H1 (cell line): ENCODE measurements around the gene ADAM20. TPM values are rescaled to one million over a fixed set of nuclear protein-coding genes. Genes with fewer than 3 reads are reported as not detected.

Experiments used
- CTCF ChIA-PET: fragments of 300-600 bp; sonication (Branson Sonifier 250); formaldehyde crosslinking; loops from one replicate; lab custom pipeline; 2021; ENCODE audit not compliant: partially characterized antibody; lab: Charles Lee
- POLR2A ChIA-PET: fragments of 300-600 bp; sonication (Branson Sonifier 250); formaldehyde crosslinking; loops from one replicate; lab custom pipeline; 2021; ENCODE audit warnings: inconsistent platforms; ENCODE audit not compliant: partially characterized antibody; lab: Charles Lee
- DNase-seq, 2 experiments: peaks; one replicate each; pipeline versions ENCODE4 v3.0.0 to v3.0.0-alpha.2; 2010 to 2022; ENCODE audit warnings: low spot score in 2 of 2, low read depth in 1 of 2, mixed read lengths in 1 of 2
- FAIRE-seq: peaks from 2 replicates; lab custom pipeline; 2011; peaks lifted over from hg19 to GRCh38; lab: Jason Lieb, UNC
- H2AFZ ChIP-seq: 2 replicates; pipeline ENCODE4 v1.8.1; 2012; ENCODE audit warnings: low read length, inconsistent platforms
- H2AK5ac ChIP-seq: 2 replicates; pipeline ENCODE4 v1.6.1; 2013; ENCODE audit warnings: low read depth, low read length
- H2BK120ac ChIP-seq: replicated peaks from 2 replicates; pipeline ENCODE3; 2013; ENCODE audit warnings: low read depth, low read length, inconsistent platforms
- H2BK12ac ChIP-seq: 2 replicates; pipeline ENCODE4 v1.6.1; 2013; ENCODE audit warnings: low read depth, low read length
- H2BK15ac ChIP-seq: 2 replicates; pipeline ENCODE4 v1.6.1; 2013; ENCODE audit warnings: low read length
- H2BK20ac ChIP-seq: 2 replicates; pipeline ENCODE4 v1.6.1; 2013; ENCODE audit warnings: low read length
- H2BK5ac ChIP-seq: 2 replicates; pipeline ENCODE4 v1.6.1; 2013; ENCODE audit warnings: low read depth, low read length
- H3K14ac ChIP-seq: 2 replicates; pipeline ENCODE4 v1.6.1; 2013; ENCODE audit warnings: inconsistent platforms; ENCODE audit not compliant: insufficient read length
- H3K18ac ChIP-seq: 2 replicates; pipeline ENCODE4 v1.6.1; 2013; ENCODE audit warnings: low read length; ENCODE audit errors: extremely low read depth
- H3K23ac ChIP-seq: 2 replicates; pipeline ENCODE4 v1.6.1; 2013; ENCODE audit warnings: inconsistent platforms; ENCODE audit not compliant: insufficient read length
- H3K23me2 ChIP-seq: 2 replicates; pipeline ENCODE4 v1.6.1; 2013; ENCODE audit warnings: low read depth, low read length
- H3K27ac ChIP-seq: 2 replicates; pipeline ENCODE4 v1.6.1; 2011; ENCODE audit warnings: low read depth, low read length, inconsistent platforms
- H3K27me3 ChIP-seq, 4 experiments: replicated peaks in 1 of 4; 1 replicate in 1 of 4; 2 replicates in 3 of 4; pipeline versions ENCODE4 v1.6.1 to v1.8.1; 2011 to 2013; ENCODE audit warnings: low read length in 3 of 4, mild to moderate bottlenecking in 3 of 4, inconsistent platforms in 2 of 4, mixed read lengths in 2 of 4, moderate library complexity in 1 of 4; ENCODE audit not compliant: control insufficient read depth in 3 of 4, insufficient read depth in 3 of 4; ENCODE audit errors: extremely low read depth in 1 of 4
- H3K36me3 ChIP-seq, 4 experiments: 2 replicates each; pipeline versions ENCODE4 v1.6.1 to v1.8.1; 2011 to 2013; ENCODE audit warnings: mild to moderate bottlenecking in 4 of 4, low read length in 3 of 4, moderate library complexity in 2 of 4, control low read depth in 1 of 4, inconsistent platforms in 1 of 4; ENCODE audit not compliant: insufficient read depth in 4 of 4, control insufficient read depth in 2 of 4
- H3K4ac ChIP-seq: replicated peaks from 2 replicates; pipeline ENCODE3; 2013; ENCODE audit warnings: low read length, low read depth, mixed read lengths, inconsistent platforms; ENCODE audit not compliant: insufficient read length
- H3K4me1 ChIP-seq, 4 experiments: replicated peaks in 1 of 4; 1 replicate in 1 of 4; 2 replicates in 3 of 4; pipeline versions ENCODE4 v1.6.1 to v1.8.1; 2011 to 2013; ENCODE audit warnings: low read length in 3 of 4, inconsistent platforms in 2 of 4, mixed read lengths in 1 of 4; ENCODE audit not compliant: insufficient read depth in 4 of 4, control insufficient read depth in 3 of 4
- H3K4me2 ChIP-seq, 2 experiments: 2 replicates each; pipeline versions ENCODE4 v1.6.1 to v1.8.1; 2011 to 2013; ENCODE audit warnings: low read depth in 2 of 2, low read length in 2 of 2, control low read depth in 1 of 2, inconsistent platforms in 1 of 2, mild to moderate bottlenecking in 1 of 2; ENCODE audit not compliant: insufficient read depth in 1 of 2
- H3K4me3 ChIP-seq, 4 experiments: fragments of 200-600, 300-600 bp in 1 of 4; sonication (generic), shearing (Covaris generic), sonication (Bioruptor Twin) in 1 of 4; 2 replicates each; pipeline versions ENCODE4 v1.5.1 to v1.8.1; 2011 to 2016; ENCODE audit warnings: low read length in 4 of 4, low read depth in 3 of 4, control low read depth in 2 of 4, inconsistent platforms in 2 of 4, mild to moderate bottlenecking in 2 of 4, mixed read lengths in 1 of 4, moderate library complexity in 1 of 4; ENCODE audit not compliant: insufficient read depth in 2 of 4; ENCODE audit errors: extremely low read depth in 1 of 4
- H3K56ac ChIP-seq: replicated peaks from 2 replicates; pipeline ENCODE3; 2013; ENCODE audit warnings: low read depth, mild to moderate bottlenecking, mixed read lengths, low read length, inconsistent platforms; ENCODE audit not compliant: insufficient read length
- H3K79me1 ChIP-seq: 2 replicates; pipeline ENCODE4 v1.6.1; 2013; ENCODE audit warnings: low read depth, low read length, control low read depth
- H3K79me2 ChIP-seq, 2 experiments: 2 replicates each; pipeline versions ENCODE4 v1.6.1 to v1.8.1; 2012 to 2013; ENCODE audit warnings: low read length in 2 of 2, mild to moderate bottlenecking in 2 of 2, inconsistent platforms in 1 of 2; ENCODE audit not compliant: insufficient read depth in 2 of 2, control insufficient read depth in 1 of 2
- H3K9ac ChIP-seq, 4 experiments: replicated peaks in 1 of 4; 1 replicate in 1 of 4; 2 replicates in 3 of 4; pipeline versions ENCODE4 v1.6.1 to v1.8.1; 2011 to 2013; ENCODE audit warnings: low read depth in 3 of 4, low read length in 3 of 4, control low read depth in 2 of 4, mild to moderate bottlenecking in 2 of 4, moderate library complexity in 2 of 4, inconsistent platforms in 1 of 4; ENCODE audit errors: extremely low read depth in 1 of 4
- H3K9me3 ChIP-seq, 2 experiments: 2 replicates each; pipeline versions ENCODE4 v1.6.1 to v1.8.1; 2012 to 2013; ENCODE audit warnings: mild to moderate bottlenecking in 2 of 2, moderate library complexity in 2 of 2, control low read depth in 1 of 2, inconsistent platforms in 1 of 2, low read depth in 1 of 2, low read length in 1 of 2, mixed read lengths in 1 of 2; ENCODE audit not compliant: insufficient read depth in 2 of 2
- H4K20me1 ChIP-seq, 2 experiments: replicated peaks in 1 of 2; 2 replicates each; pipeline versions ENCODE3 to v1.8.1; 2011 to 2013; ENCODE audit warnings: inconsistent platforms in 2 of 2, low read length in 2 of 2, mild to moderate bottlenecking in 1 of 2; ENCODE audit not compliant: insufficient read depth in 2 of 2, control insufficient read depth in 1 of 2
- H4K5ac ChIP-seq: 2 replicates; pipeline ENCODE4 v1.6.1; 2013; ENCODE audit warnings: low read length, low read depth, mixed read lengths, inconsistent platforms; ENCODE audit not compliant: insufficient read length
- H4K8ac ChIP-seq: 2 replicates; pipeline ENCODE4 v1.8.0; 2013; ENCODE audit warnings: mild to moderate bottlenecking, moderate library complexity, low read length, inconsistent platforms; ENCODE audit not compliant: insufficient read depth; ENCODE audit errors: extremely low read depth
- H4K91ac ChIP-seq: replicated peaks from 2 replicates; pipeline ENCODE3; 2013; ENCODE audit warnings: low read length, mixed read lengths, inconsistent platforms; ENCODE audit not compliant: insufficient read length
- BCL11A ChIP-seq, 2 experiments: IDR thresholded peaks; one replicate each; pipeline ENCODE4 v1.6.1; 2011; ENCODE audit warnings: low read depth in 2 of 2, low read length in 2 of 2, mild to moderate bottlenecking in 2 of 2
- SP4 ChIP-seq: IDR thresholded peaks from 2 replicates; pipeline ENCODE4 v1.6.1; 2012; ENCODE audit warnings: low read length, inconsistent platforms
- WGBS, 2 experiments: shearing (Covaris generic) in 1 of 2; methylation state at CpG; one replicate each; pipeline versions ENCODE4 v1.1.6 to v1.1.7; 2013 to 2015; ENCODE audit warnings: low lambda C conversion rate in 2 of 2, mixed read lengths in 2 of 2, inconsistent platforms in 1 of 2, low coverage in 1 of 2, missing lambda C conversion rate in 1 of 2; ENCODE audit not compliant: insufficient replicate concordance in 2 of 2, insufficient coverage in 1 of 2, insufficient read length in 1 of 2; ENCODE audit errors: extremely low coverage in 1 of 2, missing lambda C conversion rate in 1 of 2; 5-methylcytosine and 5-hydroxymethylcytosine counted together
- polyA plus RNA-seq, 7 experiments: library from polyadenylated mRNA; depleted of rRNA in 3 of 7; stranded (reverse) in 5 of 7; unstranded in 2 of 7; fragments of >200 nt in 5 of 7; fragments of 200-250 nt in 2 of 7; gene quantifications; 1 replicate in 5 of 7; 2 replicates in 1 of 7; 4 replicates in 1 of 7; pipeline versions ENCODE4 v1.2.1 to v1.2.3, GENCODE V29; 2011 to 2013; ENCODE audit warnings: missing spikeins in 2 of 7, mixed read lengths in 2 of 7
- total RNA-seq: library from RNA; stranded (reverse); fragmentation: NEBNext Ultra II Directional; extraction: Animal tissue kit (Norgen Biotek cat#: 25700); gene quantifications from 2 replicates; pipeline ENCODE4 v1.2.1, GENCODE V29; 2021
- TF ChIP-seq, protein P1 (sequence below), 3 experiments: IDR thresholded peaks; 1 replicate in 2 of 3; 2 replicates in 1 of 3; pipeline versions ENCODE4 v1.5.1 to v1.6.1; 2011; ENCODE audit warnings: low read length in 3 of 3, mild to moderate bottlenecking in 3 of 3, inconsistent platforms in 2 of 3, low read depth in 1 of 3, moderate library complexity in 1 of 3; ENCODE audit not compliant: insufficient read depth in 1 of 3; ENCODE audit errors: control extremely low read depth in 1 of 3

ADAM20 gene
- total and polyA plus RNA-seq, 2 of the 8 experiments (the other 6 are each of a cell fraction or from before 2014, with no cell fraction given): 0.11 to 0.26 TPM

- H3K23me2 ChIP-seq: no peaks in the 10 kb centered on the region
- TF ChIP-seq SP4 (no peak), BCL11A (IDR thresholded peaks at IDR 0.05; ENCODE audit: low read depth in 2 of 2, low read length in 2 of 2) (no peak)
- TF ChIP-seq, protein P1, sequence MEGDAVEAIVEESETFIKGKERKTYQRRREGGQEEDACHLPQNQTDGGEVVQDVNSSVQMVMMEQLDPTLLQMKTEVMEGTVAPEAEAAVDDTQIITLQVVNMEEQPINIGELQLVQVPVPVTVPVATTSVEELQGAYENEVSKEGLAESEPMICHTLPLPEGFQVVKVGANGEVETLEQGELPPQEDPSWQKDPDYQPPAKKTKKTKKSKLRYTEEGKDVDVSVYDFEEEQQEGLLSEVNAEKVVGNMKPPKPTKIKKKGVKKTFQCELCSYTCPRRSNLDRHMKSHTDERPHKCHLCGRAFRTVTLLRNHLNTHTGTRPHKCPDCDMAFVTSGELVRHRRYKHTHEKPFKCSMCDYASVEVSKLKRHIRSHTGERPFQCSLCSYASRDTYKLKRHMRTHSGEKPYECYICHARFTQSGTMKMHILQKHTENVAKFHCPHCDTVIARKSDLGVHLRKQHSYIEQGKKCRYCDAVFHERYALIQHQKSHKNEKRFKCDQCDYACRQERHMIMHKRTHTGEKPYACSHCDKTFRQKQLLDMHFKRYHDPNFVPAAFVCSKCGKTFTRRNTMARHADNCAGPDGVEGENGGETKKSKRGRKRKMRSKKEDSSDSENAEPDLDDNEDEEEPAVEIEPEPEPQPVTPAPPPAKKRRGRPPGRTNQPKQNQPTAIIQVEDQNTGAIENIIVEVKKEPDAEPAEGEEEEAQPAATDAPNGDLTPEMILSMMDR (IDR thresholded peaks at IDR 0.05; ENCODE audit: control extremely low read depth in 1 of 3, insufficient read depth in 1 of 3, low read depth in 1 of 3, low read length in 3 of 3): no peak
- TF ChIP-seq, all 59 proteins: peak for 0
- no peak overlapping the region for H2BK12ac ChIP-seq
- no peak for DNase-seq
- no peaks in the 10 kb centered on the region for H4K20me1 ChIP-seq
- no peak overlapping the region for H3K56ac ChIP-seq
- no peak overlapping the region for H4K8ac ChIP-seq
- H3K14ac ChIP-seq: no peak overlapping the region
- peaks cover 3 to 14% (median 7%) of the 10 kb centered on the region in 4 experiments; a peak in 6 of 7 replicates for H3K4me1 ChIP-seq
- H2AK5ac ChIP-seq: no peak overlapping the region
- H3K23ac ChIP-seq: no peak overlapping the region
- H3K36me3 ChIP-seq: peaks cover 0 to 6% (median 0%) of the 10 kb centered on the region in 4 experiments; a peak in 1 of 8 replicates
- H4K91ac ChIP-seq: no peak overlapping the region
- no peak overlapping the region for H3K4me3 ChIP-seq
- no peak overlapping the region for H4K5ac ChIP-seq
- no peak overlapping the region for H3K27ac ChIP-seq
- H2AFZ ChIP-seq: no peak overlapping the region
- 84% methylated on average over 2 of the region's 2 CpGs; no CpG with 5 or more reads in 1 of the 2 experiments for WGBS, 2 experiments
- H3K18ac ChIP-seq: no peak overlapping the region
- no peak overlapping the region for H2BK120ac ChIP-seq
- H3K4ac ChIP-seq: no peak overlapping the region
- POLR2A ChIA-PET: no interaction called here
- H2BK15ac ChIP-seq: no peak overlapping the region
- no peak overlapping the region for H2BK5ac ChIP-seq
- no peak overlapping the region for H3K4me2 ChIP-seq
- H3K79me1 ChIP-seq: no peaks in the 10 kb centered on the region
- H3K9ac ChIP-seq: no peak overlapping the region
- no peak overlapping the region for H2BK20ac ChIP-seq
- no peaks in the 10 kb centered on the region for H3K79me2 ChIP-seq
- no peak for FAIRE-seq
- no peaks in the 10 kb centered on the region for H3K27me3 ChIP-seq
- H3K9me3 ChIP-seq: peaks cover 0 to 13% of the 10 kb centered on the region in 2 experiments; a peak in 2 of 4 replicates
- CTCF ChIA-PET: interaction anchor here (0.6 kb wide), 1 partner anchor 65 kb away, joined by 4 read pairs; no protein-coding TSS in a partner anchor
Observed at GRCh38 chr14:70473825-70474224, 61.0 kb downstream of the ADAM20 start.
